ENCODE measurements around the gene SYT6. TPM values are rescaled to one million over a fixed set of nuclear protein-coding genes. Genes with fewer than 3 reads are reported as not detected.

Gene SYT6
- total and polyA plus RNA-seq, 2 donors (not counting 1 experiment from before 2014, with no cell fraction given), result not detected

GRCh38 chr1:114043054-114043453 lies 110.6 kb downstream of the SYT6 start:
- Histone ChIP-seq H3K9ac (ENCODE audit: insufficient read depth, low read length) (no peak overlapping the region), H3K36me3 (ENCODE audit: control insufficient read depth, insufficient read depth, low read length) (no peaks in the 10 kb centered on the region), H3K9me3 (ENCODE audit: control insufficient read depth, insufficient read depth, low read depth, low read length) (no peaks in the 10 kb centered on the region), H3K79me2 (ENCODE audit: control insufficient read depth, insufficient read depth, low read length) (no peaks in the 10 kb centered on the region), H3K4me3 (replicated peaks in 1 of 4; ENCODE audit: control extremely low read depth in 1 of 4, insufficient read depth in 1 of 4, low read depth in 3 of 4, low read length in 4 of 4) (no peak overlapping the region), H3K27me3 (ENCODE audit: control insufficient read depth, insufficient read depth, low read length) (peaks cover 6% of the 10 kb centered on the region), H3K4me2 (ENCODE audit: extremely low read depth, insufficient read depth, low read length) (no peak overlapping the region), H4K20me1 (ENCODE audit: control insufficient read depth, extremely low read depth, insufficient read depth, low read length) (no peaks in the 10 kb centered on the region), H3K27ac (ENCODE audit: insufficient read depth, low read length) (no peak overlapping the region), H3K4me1 (ENCODE audit: control insufficient read depth, extremely low read depth, insufficient read depth, low read length) (no peaks in the 10 kb centered on the region), H2AFZ (ENCODE audit: low read length) (no peak overlapping the region)
- DNase-seq (ENCODE audit: low read depth in 2 of 2), result no peak
- TF ChIP-seq EZH2 (IDR thresholded peaks at IDR 0.05; ENCODE audit: low read length, missing control alignments), result no peak
- TF ChIP-seq, protein P1, sequence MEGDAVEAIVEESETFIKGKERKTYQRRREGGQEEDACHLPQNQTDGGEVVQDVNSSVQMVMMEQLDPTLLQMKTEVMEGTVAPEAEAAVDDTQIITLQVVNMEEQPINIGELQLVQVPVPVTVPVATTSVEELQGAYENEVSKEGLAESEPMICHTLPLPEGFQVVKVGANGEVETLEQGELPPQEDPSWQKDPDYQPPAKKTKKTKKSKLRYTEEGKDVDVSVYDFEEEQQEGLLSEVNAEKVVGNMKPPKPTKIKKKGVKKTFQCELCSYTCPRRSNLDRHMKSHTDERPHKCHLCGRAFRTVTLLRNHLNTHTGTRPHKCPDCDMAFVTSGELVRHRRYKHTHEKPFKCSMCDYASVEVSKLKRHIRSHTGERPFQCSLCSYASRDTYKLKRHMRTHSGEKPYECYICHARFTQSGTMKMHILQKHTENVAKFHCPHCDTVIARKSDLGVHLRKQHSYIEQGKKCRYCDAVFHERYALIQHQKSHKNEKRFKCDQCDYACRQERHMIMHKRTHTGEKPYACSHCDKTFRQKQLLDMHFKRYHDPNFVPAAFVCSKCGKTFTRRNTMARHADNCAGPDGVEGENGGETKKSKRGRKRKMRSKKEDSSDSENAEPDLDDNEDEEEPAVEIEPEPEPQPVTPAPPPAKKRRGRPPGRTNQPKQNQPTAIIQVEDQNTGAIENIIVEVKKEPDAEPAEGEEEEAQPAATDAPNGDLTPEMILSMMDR (conservative IDR thresholded peaks at IDR 0.05 in 1 of 2, IDR thresholded peaks at IDR 0.05 in 1 of 2; ENCODE audit: low read depth in 1 of 2, low read length in 2 of 2), result no peak

DNA sequence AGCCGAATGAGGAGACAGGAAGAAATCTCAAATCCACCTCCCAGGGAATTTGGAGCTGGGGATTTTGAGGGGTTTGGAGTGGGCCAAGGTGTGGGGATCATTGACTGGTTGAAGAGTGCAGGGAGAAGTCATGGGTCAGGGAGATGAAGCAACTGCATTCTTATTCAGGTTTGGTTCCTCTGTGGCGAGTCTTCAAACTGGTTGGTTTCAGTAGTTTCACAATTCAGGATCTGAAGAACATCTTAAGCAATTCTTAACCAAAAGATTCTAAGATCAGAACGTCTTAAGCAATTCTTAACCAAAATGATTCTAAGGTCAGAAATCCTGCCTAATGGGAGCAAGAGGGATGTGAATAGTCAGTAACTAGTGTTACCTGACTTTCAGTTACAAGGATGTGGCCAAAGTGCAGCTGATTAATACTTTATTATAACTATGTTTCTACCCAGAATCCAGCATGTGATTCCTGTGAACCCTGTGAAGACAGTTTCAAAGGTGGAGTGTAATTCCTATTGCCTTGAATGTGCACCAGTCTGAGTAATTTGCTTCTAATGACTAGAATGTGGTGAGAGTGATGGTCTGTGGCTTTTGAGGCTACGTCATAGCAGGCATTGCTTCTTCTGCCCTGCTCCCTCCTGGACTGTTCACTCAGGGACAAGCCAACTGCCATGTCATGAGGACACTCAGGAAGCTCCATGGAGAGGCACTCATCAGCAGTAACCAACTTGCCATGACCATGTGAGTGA lies 113.2 kb downstream of the SYT6 start:
- peak; percentile 14 to 35 for DNase-seq (ENCODE audit: low read depth in 2 of 2)
- Histone ChIP-seq H4K20me1 (ENCODE audit: control insufficient read depth, extremely low read depth, insufficient read depth, low read length) (no peaks in the 10 kb centered on the region), H2AFZ (ENCODE audit: low read length) (no peak overlapping the region), H3K27me3 (ENCODE audit: control insufficient read depth, insufficient read depth, low read length) (peaks cover 6% of the 10 kb centered on the region), H3K9me3 (ENCODE audit: control insufficient read depth, insufficient read depth, low read depth, low read length) (no peaks in the 10 kb centered on the region), H3K9ac (ENCODE audit: insufficient read depth, low read length) (no peak overlapping the region), H3K27ac (ENCODE audit: insufficient read depth, low read length) (no peak overlapping the region), H3K79me2 (ENCODE audit: control insufficient read depth, insufficient read depth, low read length) (no peaks in the 10 kb centered on the region), H3K4me1 (ENCODE audit: control insufficient read depth, extremely low read depth, insufficient read depth, low read length) (no peaks in the 10 kb centered on the region), H3K36me3 (ENCODE audit: control insufficient read depth, insufficient read depth, low read length) (no peaks in the 10 kb centered on the region), H3K4me3 (replicated peaks in 1 of 4; ENCODE audit: control extremely low read depth in 1 of 4, insufficient read depth in 1 of 4, low read depth in 3 of 4, low read length in 4 of 4) (no peak overlapping the region), H3K4me2 (ENCODE audit: extremely low read depth, insufficient read depth, low read length) (no peak overlapping the region)
- TF ChIP-seq EZH2 (IDR thresholded peaks at IDR 0.05; ENCODE audit: low read length, missing control alignments), result no peak
- TF ChIP-seq, protein P1 (conservative IDR thresholded peaks at IDR 0.05 in 1 of 2, IDR thresholded peaks at IDR 0.05 in 1 of 2; ENCODE audit: low read depth in 1 of 2, low read length in 2 of 2), result no peak

Other genes starting within 250 kb of the SYT6 start
- 11.7 and 12.1 TPM in 2 replicates for gene AP4B1, start 249.1 kb downstream of the SYT6 start, total RNA-seq
- gene AP4B1, start 249.1 kb downstream of the SYT6 start, polyA plus RNA-seq, result 16.8 TPM in 2 replicates
- 0.66 and 1.0 TPM in 2 replicates for gene DCLRE1B, start 248.5 kb downstream of the SYT6 start, total RNA-seq
- 3.4 and 6.4 TPM in 2 replicates for gene DCLRE1B, start 248.5 kb downstream of the SYT6 start, polyA plus RNA-seq
- gene HIPK1, start 224.5 kb downstream of the SYT6 start, total RNA-seq, result 18.2 and 19.8 TPM in 2 replicates
- 24.5 and 28.5 TPM in 2 replicates for gene HIPK1, start 224.5 kb downstream of the SYT6 start, polyA plus RNA-seq
- 68.0 and 78.8 TPM in 2 replicates for gene OLFML3, start 174.4 kb downstream of the SYT6 start, total RNA-seq
- 133 and 163 TPM in 2 replicates for gene OLFML3, start 174.4 kb downstream of the SYT6 start, polyA plus RNA-seq